ENCODE results near the gene TAOK1. TPM values are rescaled to one million over a fixed set of nuclear protein-coding genes. Genes with fewer than 3 reads are reported as not detected.

TAOK1 gene
- total and polyA plus RNA-seq, 2 of the 13 experiments (the other 11 are each of a cell fraction or from before 2014, with no cell fraction given), result 14.1 to 23.0 TPM

DNA sequence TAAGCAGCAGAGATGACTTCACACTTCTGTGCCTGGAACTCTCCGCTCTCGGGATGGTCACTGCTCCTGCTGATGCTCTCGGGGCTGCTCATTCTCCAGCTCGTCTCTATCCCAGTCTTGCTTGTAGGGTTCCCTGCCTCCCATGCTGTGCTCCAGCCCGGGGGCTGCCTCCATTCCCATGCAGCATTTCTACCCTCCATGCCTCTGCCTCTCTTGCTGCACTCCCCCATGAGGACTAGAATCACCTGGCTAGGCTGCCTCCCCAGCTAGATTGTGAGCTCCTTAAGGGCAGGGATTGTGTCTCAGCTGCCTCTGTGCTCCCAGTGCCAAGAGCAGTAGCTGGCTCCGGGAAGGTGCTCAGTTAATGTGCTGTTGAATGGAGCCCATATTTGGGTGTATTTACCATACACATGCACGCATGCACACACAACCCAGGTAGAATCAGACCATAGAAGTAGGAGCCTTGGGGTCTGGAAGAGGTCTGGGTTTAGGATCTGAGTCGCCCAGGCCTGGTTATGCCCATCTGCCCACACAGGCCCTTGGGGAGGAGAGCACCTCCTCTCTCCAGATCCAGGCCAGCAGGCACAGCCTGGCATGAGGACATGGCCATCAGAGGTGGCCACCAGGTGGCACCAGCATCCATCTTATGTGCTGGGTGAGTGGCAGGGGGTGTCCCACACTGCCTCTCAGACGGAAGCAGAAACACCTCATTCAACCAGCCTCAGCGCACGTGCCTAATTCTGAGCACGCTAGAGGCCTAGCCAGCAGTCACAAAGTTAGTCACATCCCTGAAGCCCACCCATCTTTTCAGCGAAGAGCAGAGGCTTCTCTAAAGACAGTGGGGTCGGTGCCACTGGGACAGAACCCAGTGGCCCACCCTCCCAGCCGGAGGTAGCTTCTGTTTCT is 190.0 kb downstream of the TAOK1 start:
- no peaks in the 10 kb centered on the region for H3K9me3 ChIP-seq (ENCODE audit: low read length)
- no peak overlapping the region for H3K9ac ChIP-seq (ENCODE audit: insufficient read depth, low read depth, low read length)
- intact Hi-C loops (cut with micrococcal nuclease; ENCODE audit: unreplicated experiment), result loop anchor here (1.0 kb wide), 1 partner anchor 11 kb away; no protein-coding TSS in a partner anchor
- H3K36me3 ChIP-seq (replicated peaks in 1 of 2; ENCODE audit: control insufficient read depth in 1 of 2, insufficient read depth in 2 of 2, low read length in 2 of 2), result peaks cover 6 to 20% of the 10 kb centered on the region in 2 experiments; a peak in 4 of 5 replicates
- peak; percentile 64 for DNase-seq (ENCODE audit: low spot score)
- H2AFZ ChIP-seq (ENCODE audit: low read length), result no peak overlapping the region
- POLR2A ChIA-PET, result no interaction called here
- H3K4me3 ChIP-seq (replicated peaks in 1 of 3; ENCODE audit: insufficient read depth in 1 of 3, low read depth in 2 of 3, low read length in 3 of 3), result no peak overlapping the region
- ATAC-seq, result peak; percentile 86
- in situ Hi-C loops (cut with HindIII; ENCODE audit: extremely low pct_ligation_motif_present, low pct_unique_long_range_greater_than_20kb), result loop anchor here (5.0 kb wide), 1 partner anchor 37 kb away; no protein-coding TSS in a partner anchor
- no TSS peak for BruUV-seq (replicated peaks)
- no peaks in the 10 kb centered on the region for H3K79me2 ChIP-seq (ENCODE audit: insufficient read depth, low read length)
- CTCF ChIA-PET (ENCODE audit: low intra/inter-chr PET ratio, low total read pairs), result interaction anchor here (0.7 to 3.1 kb wide), 7 partner anchors 12 to 199 kb away, joined by 3 to 39 read pairs (median 3); partner anchors contain the start of genes ABHD15, ANKRD13B and TP53I13
- no peaks in the 10 kb centered on the region for H3K27me3 ChIP-seq (ENCODE audit: control insufficient read depth in 1 of 2, insufficient read depth in 2 of 2, low read length in 2 of 2)
- peak; percentile 89 for FAIRE-seq
- peaks cover 20% of the 10 kb centered on the region for H3K4me1 ChIP-seq (ENCODE audit: insufficient read depth, low read length)
- 89% methylated on average over 10 of the region's 15 CpGs for WGBS (ENCODE audit: low lambda C conversion rate)
- no peak overlapping the region for H3K4me2 ChIP-seq (ENCODE audit: low read depth, low read length)
- H4K20me1 ChIP-seq (ENCODE audit: insufficient read depth, low read length), result no peaks in the 10 kb centered on the region; the same call in 1 of the 2 replicates
- no peak overlapping the region for H3K27ac ChIP-seq (ENCODE audit: extremely low read length, insufficient read depth, low read length)
- TF ChIP-seq, protein P1, sequence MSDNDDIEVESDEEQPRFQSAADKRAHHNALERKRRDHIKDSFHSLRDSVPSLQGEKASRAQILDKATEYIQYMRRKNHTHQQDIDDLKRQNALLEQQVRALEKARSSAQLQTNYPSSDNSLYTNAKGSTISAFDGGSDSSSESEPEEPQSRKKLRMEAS (IDR thresholded peaks at IDR 0.05), result peak; percentile 63
- TF ChIP-seq IRF2 (CRISPR knock-in tag; IDR thresholded peaks at IDR 0.05) (peak; percentile 70; the same call in 1 of the 2 replicates), MZF1 (CRISPR knock-in tag; IDR thresholded peaks at IDR 0.05; ENCODE audit: borderline replicate concordance) (0 out of 2 replicates have a peak, but pooled peaks have one; percentile 60), YY1 (IDR thresholded peaks at IDR 0.05; ENCODE audit: insufficient read depth, insufficient replicate concordance, low read depth, low read length) (peak; percentile 45), TCF7L2 (IDR thresholded peaks at IDR 0.05; ENCODE audit: low read depth, low read length) (no peak), MAF1 (CRISPR knock-in tag; IDR thresholded peaks at IDR 0.05; ENCODE audit: borderline replicate concordance) (no peak), MEIS2 (CRISPR knock-in tag; IDR thresholded peaks at IDR 0.05) (0 out of 2 replicates have a peak, but pooled peaks have one; percentile 47), MAZ (IDR thresholded peaks at IDR 0.05; ENCODE audit: borderline replicate concordance, low read depth, low read length) (peak; percentile 27; the same call in 1 of the 2 replicates), MAZ (CRISPR knock-in tag; IDR thresholded peaks at IDR 0.05; ENCODE audit: low read depth) (0 out of 2 replicates have a peak, but pooled peaks have one; percentile 28), RXRA (CRISPR knock-in tag; IDR thresholded peaks at IDR 0.05) (peak; percentile 53; the same call in 1 of the 2 replicates), GATAD2A (CRISPR knock-in tag; IDR thresholded peaks at IDR 0.05) (peak; percentile 53; the same call in 1 of the 2 replicates), HNRNPL (IDR thresholded peaks at IDR 0.05; ENCODE audit: low read depth, low read length) (peak; percentile 92)
- TF ChIP-seq, protein P2, sequence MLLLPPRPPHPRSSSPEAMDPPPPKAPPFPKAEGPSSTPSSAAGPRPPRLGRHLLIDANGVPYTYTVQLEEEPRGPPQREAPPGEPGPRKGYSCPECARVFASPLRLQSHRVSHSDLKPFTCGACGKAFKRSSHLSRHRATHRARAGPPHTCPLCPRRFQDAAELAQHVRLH (CRISPR knock-in tag; IDR thresholded peaks at IDR 0.05; ENCODE audit: borderline replicate concordance, low read depth), result peak; percentile 61; the same call in 1 of the 2 replicates
- TF ChIP-seq, protein P3, sequence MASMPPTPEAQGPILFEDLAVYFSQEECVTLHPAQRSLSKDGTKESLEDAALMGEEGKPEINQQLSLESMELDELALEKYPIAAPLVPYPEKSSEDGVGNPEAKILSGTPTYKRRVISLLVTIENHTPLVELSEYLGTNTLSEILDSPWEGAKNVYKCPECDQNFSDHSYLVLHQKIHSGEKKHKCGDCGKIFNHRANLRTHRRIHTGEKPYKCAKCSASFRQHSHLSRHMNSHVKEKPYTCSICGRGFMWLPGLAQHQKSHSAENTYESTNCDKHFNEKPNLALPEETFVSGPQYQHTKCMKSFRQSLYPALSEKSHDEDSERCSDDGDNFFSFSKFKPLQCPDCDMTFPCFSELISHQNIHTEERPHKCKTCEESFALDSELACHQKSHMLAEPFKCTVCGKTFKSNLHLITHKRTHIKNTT (CRISPR knock-in tag; IDR thresholded peaks at IDR 0.05), result no peak

Data from HepG2 (cell line).